ENCODE data around the gene JAM3. TPM values are rescaled to one million over a fixed set of nuclear protein-coding genes. Genes with fewer than 3 reads are reported as not detected.

The JAM3 gene
- total RNA-seq, 2 donors from 2014 or later, result 35.8 to 41.8 TPM

GRCh38 chr11:134152696-134153095 is 83.8 kb downstream of the JAM3 start:
- Mint-ChIP-seq H3K4me3 (no peak overlapping the region), H3K36me3 (ENCODE audit: low read depth) (peaks cover 70% of the 10 kb centered on the region), H3K27ac (no peak overlapping the region), H3K27me3 (ENCODE audit: insufficient read depth) (no peaks in the 10 kb centered on the region), H3K9me3 (no peaks in the 10 kb centered on the region), H3K4me1 (no peaks in the 10 kb centered on the region)
- 97 to 100% methylated on average over 4 to 9 of the region's 9 CpGs for WGBS, 2 experiments (ENCODE audit: insufficient coverage in 1 of 2, insufficient read length in 1 of 2)
- H3K4me1 ChIP-seq (ENCODE audit: control insufficient read depth, insufficient read depth, low read length), result no peaks in the 10 kb centered on the region
- H3K4me3 ChIP-seq (ENCODE audit: low read length), result no peak overlapping the region
- TF ChIP-seq CTCF (conservative IDR thresholded peaks at IDR 0.05), result no peak
- H3K9me3 ChIP-seq (ENCODE audit: control insufficient read depth, low read length), result no peaks in the 10 kb centered on the region
- DNase-seq, result no peak
- no peaks in the 10 kb centered on the region for H3K27me3 ChIP-seq (ENCODE audit: control insufficient read depth, insufficient read depth, low read length, poor library complexity, severe bottlenecking)
- no peak overlapping the region for H3K27ac ChIP-seq (ENCODE audit: low read depth, low read length)
- peaks cover 77% of the 10 kb centered on the region for H3K36me3 ChIP-seq (ENCODE audit: control insufficient read depth, insufficient read depth, low read length)
- no peak overlapping the region for H3K9ac ChIP-seq (ENCODE audit: extremely low read depth, low read length, poor library complexity, severe bottlenecking)

GRCh38 chr11:134153147-134153905 is 84.5 kb downstream of the JAM3 start:
- Mint-ChIP-seq H3K27ac (no peak overlapping the region), H3K4me3 (no peak overlapping the region), H3K27me3 (ENCODE audit: insufficient read depth) (no peaks in the 10 kb centered on the region), H3K4me1 (no peaks in the 10 kb centered on the region), H3K36me3 (ENCODE audit: low read depth) (peaks cover 70% of the 10 kb centered on the region), H3K9me3 (no peaks in the 10 kb centered on the region)
- TF ChIP-seq CTCF (conservative IDR thresholded peaks at IDR 0.05), result no peak
- WGBS, 2 experiments (ENCODE audit: insufficient coverage in 1 of 2, insufficient read length in 1 of 2), result 96% methylated on average over 26 to 30 of the region's 30 CpGs
- no peaks in the 10 kb centered on the region for H3K9me3 ChIP-seq (ENCODE audit: control insufficient read depth, low read length)
- H3K4me3 ChIP-seq (ENCODE audit: low read length), result no peak overlapping the region
- peaks cover 83% of the 10 kb centered on the region for H3K36me3 ChIP-seq (ENCODE audit: control insufficient read depth, insufficient read depth, low read length)
- H3K9ac ChIP-seq (ENCODE audit: extremely low read depth, low read length, poor library complexity, severe bottlenecking), result no peak overlapping the region
- no peaks in the 10 kb centered on the region for H3K4me1 ChIP-seq (ENCODE audit: control insufficient read depth, insufficient read depth, low read length)
- H3K27me3 ChIP-seq (ENCODE audit: control insufficient read depth, insufficient read depth, low read length, poor library complexity, severe bottlenecking), result no peaks in the 10 kb centered on the region
- no peak overlapping the region for H3K27ac ChIP-seq (ENCODE audit: low read depth, low read length)
- no peak for DNase-seq

- no peaks in the 10 kb centered on the region for H3K27me3 ChIP-seq (ENCODE audit: control insufficient read depth, insufficient read depth, low read length, poor library complexity, severe bottlenecking)
- no peaks in the 10 kb centered on the region for H3K9me3 ChIP-seq (ENCODE audit: control insufficient read depth, low read length)
- H3K9ac ChIP-seq (ENCODE audit: extremely low read depth, low read length, poor library complexity, severe bottlenecking), result no peak overlapping the region
- WGBS, 2 experiments (ENCODE audit: insufficient coverage in 1 of 2, insufficient read length in 1 of 2), result 94 to 100% methylated on average over 6 to 10 of the region's 11 CpGs
- H3K27me3 Mint-ChIP-seq (ENCODE audit: insufficient read depth), result no peaks in the 10 kb centered on the region
- H3K4me3 ChIP-seq (ENCODE audit: low read length), result no peak overlapping the region
- peaks cover 85% of the 10 kb centered on the region for H3K36me3 ChIP-seq (ENCODE audit: control insufficient read depth, insufficient read depth, low read length)
- H3K27ac Mint-ChIP-seq, result no peak overlapping the region
- H3K27ac ChIP-seq (ENCODE audit: low read depth, low read length), result no peak overlapping the region
- H3K9me3 Mint-ChIP-seq, result no peaks in the 10 kb centered on the region
- H3K4me1 ChIP-seq (ENCODE audit: control insufficient read depth, insufficient read depth, low read length), result no peaks in the 10 kb centered on the region
- no peak for DNase-seq
- H3K4me1 Mint-ChIP-seq, result no peaks in the 10 kb centered on the region
- no peak for TF ChIP-seq CTCF (conservative IDR thresholded peaks at IDR 0.05)
- H3K4me3 Mint-ChIP-seq, result no peak overlapping the region
- H3K36me3 Mint-ChIP-seq (ENCODE audit: low read depth), result peaks cover 71% of the 10 kb centered on the region
Measured at GRCh38 chr11:134154441-134154840, 85.6 kb downstream of the JAM3 start.

All from endodermal cell (in vitro differentiated cells).